Gastroesophageal sphincter (tissue), 4 donors: ENCODE results near the gene JARID2. TPM values are rescaled to one million over a fixed set of nuclear protein-coding genes. Genes with fewer than 3 reads are reported as not detected.
A peak's percentile ranks its signal among the peaks of the same experiment; 100 is the strongest.

ENCODE experiments used
- ATAC-seq: fragments of 150-250 bp; one replicate; pipeline ENCODE4 v1.9.1; 2016; ENCODE audit warnings: mild to moderate bottlenecking, moderate library complexity
- H3K27ac ChIP-seq, 4 donors: fragments of 200-600 bp; sonication (generic) in 3 of 4; 1 replicate in 3 of 4; 2 replicates in 1 of 4; pipeline ENCODE4 v1.5.1; 2016 to 2019
- H3K27me3 ChIP-seq: fragments of 200-600 bp; sonication (generic); one replicate; pipeline ENCODE4 v1.5.1; 2019
- H3K36me3 ChIP-seq, 2 donors: fragments of 200-600 bp; sonication (generic); one replicate each; pipeline ENCODE4 v1.5.1; 2019; ENCODE audit warnings: control low read depth in 1 of 2
- H3K4me1 ChIP-seq, 3 donors: fragments of 200-600 bp; sonication (generic); 1 replicate in 2 of 3; 2 replicates in 1 of 3; pipeline ENCODE4 v1.5.1; 2016 to 2019; ENCODE audit warnings: control low read depth in 2 of 3
- H3K4me3 ChIP-seq, 2 donors: fragments of 200-600 bp; sonication (generic); one replicate each; pipeline ENCODE4 v1.5.1; 2019; ENCODE audit warnings: mild to moderate bottlenecking in 1 of 2, moderate library complexity in 1 of 2
- H3K9me3 ChIP-seq, 3 donors: fragments of 200-600 bp; sonication (generic); one replicate each; pipeline ENCODE4 v1.5.1; 2017 to 2019; ENCODE audit warnings: control low read depth in 2 of 3
- EP300 ChIP-seq: sonication (generic); formaldehyde crosslinking; IDR thresholded peaks from one replicate; pipeline ENCODE4 v1.6.1; 2017; ENCODE audit warnings: antibody characterized with exemption, mild to moderate bottlenecking
- POLR2A ChIP-seq, 2 donors: fragments of 450-650 bp; IDR thresholded peaks; one replicate each; pipeline ENCODE4 v1.6.1; 2017; ENCODE audit warnings: antibody characterized with exemption in 2 of 2, mild to moderate bottlenecking in 2 of 2, moderate library complexity in 1 of 2
- POLR2AphosphoS5 ChIP-seq: sonication (generic); formaldehyde crosslinking; IDR thresholded peaks from one replicate; pipeline ENCODE4 v1.6.1; 2017; ENCODE audit warnings: antibody characterized with exemption
- WGBS, 2 donors: methylation state at CpG; one replicate each; pipeline ENCODE4 v1.1.5; 2018; ENCODE audit warnings: low coverage in 1 of 2; 5-methylcytosine and 5-hydroxymethylcytosine counted together
- total RNA-seq, 4 donors: library from RNA; depleted of rRNA; stranded (reverse); fragments of >200 nt; gene quantifications; one replicate each; pipeline ENCODE4 v1.1.0, GENCODE V29; 2016
- TF ChIP-seq, protein P1 (sequence below), 4 experiments: fragments of 200-600 bp in 2 of 4; fragments of 450-650 bp in 2 of 4; sonication (generic) in 1 of 4; IDR thresholded peaks; one replicate each; pipeline ENCODE4 v1.5.1; 2017 to 2019; ENCODE audit warnings: antibody characterized with exemption in 4 of 4, mild to moderate bottlenecking in 2 of 4, moderate library complexity in 2 of 4

JARID2 gene
- total RNA-seq, 4 donors from 2014 or later = 6.8 to 12.3 (median 8.5) TPM

DNA sequence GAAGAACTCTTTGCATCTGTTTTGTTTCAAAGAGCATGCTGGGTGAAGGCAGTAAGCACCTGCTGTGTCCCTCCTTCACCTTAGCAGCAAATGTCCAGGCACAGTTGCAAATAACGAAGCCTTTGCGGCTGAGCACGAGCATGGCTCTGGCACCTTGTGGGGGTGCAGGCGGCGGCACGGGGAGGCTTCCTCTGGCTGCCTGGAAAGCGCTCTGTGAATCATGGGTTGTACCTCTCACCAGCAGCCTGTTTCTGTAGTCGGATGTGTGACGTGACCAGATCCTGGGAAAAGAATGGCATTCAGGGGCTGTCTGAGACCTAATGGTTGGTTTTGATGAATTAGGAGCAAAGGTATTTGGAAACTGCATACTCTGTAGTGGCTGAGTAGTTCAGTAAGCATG, 272.2 kb downstream of the JARID2 start:
- no peak overlapping the region for H3K4me3 ChIP-seq
- 93% methylated on average over 6 to 9 of the region's 9 CpGs for WGBS, 2 donors

DNA sequence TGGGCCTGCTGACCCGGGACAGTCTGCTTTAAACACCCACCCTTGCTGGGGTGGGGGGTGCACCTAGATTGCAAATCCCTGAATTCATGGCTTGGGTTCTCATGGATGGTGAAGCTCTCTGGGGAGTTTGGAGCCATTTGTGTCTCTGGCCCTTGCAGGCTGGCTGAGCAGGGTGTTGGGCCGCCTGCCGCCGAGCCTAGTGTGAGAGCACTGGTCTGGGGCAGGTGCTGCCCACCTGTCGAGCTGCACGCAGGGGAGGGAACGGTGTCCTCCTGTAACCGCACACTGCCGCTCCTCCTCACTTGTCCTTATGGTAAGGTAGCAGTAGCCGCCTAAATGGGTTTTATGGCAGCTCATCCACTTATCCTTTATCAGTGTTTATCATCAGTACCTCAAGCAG, 273.0 kb downstream of the JARID2 start:
- ATAC-seq = no peak
- H3K27me3 ChIP-seq = no peaks in the 10 kb centered on the region
- WGBS, 2 donors = 100% methylated on average over 1 of the region's 10 CpGs
- no peak overlapping the region for H3K27ac ChIP-seq
- no peak overlapping the region for H3K4me3 ChIP-seq
- TF ChIP-seq EP300 = no peak
- TF ChIP-seq, protein P1, sequence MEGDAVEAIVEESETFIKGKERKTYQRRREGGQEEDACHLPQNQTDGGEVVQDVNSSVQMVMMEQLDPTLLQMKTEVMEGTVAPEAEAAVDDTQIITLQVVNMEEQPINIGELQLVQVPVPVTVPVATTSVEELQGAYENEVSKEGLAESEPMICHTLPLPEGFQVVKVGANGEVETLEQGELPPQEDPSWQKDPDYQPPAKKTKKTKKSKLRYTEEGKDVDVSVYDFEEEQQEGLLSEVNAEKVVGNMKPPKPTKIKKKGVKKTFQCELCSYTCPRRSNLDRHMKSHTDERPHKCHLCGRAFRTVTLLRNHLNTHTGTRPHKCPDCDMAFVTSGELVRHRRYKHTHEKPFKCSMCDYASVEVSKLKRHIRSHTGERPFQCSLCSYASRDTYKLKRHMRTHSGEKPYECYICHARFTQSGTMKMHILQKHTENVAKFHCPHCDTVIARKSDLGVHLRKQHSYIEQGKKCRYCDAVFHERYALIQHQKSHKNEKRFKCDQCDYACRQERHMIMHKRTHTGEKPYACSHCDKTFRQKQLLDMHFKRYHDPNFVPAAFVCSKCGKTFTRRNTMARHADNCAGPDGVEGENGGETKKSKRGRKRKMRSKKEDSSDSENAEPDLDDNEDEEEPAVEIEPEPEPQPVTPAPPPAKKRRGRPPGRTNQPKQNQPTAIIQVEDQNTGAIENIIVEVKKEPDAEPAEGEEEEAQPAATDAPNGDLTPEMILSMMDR (IDR thresholded peaks at IDR 0.05) = no peak
- TF ChIP-seq POLR2AphosphoS5 = no peak
- no peak for TF ChIP-seq POLR2A (IDR thresholded peaks at IDR 0.05)
- H3K36me3 ChIP-seq = peaks cover 0 to 94% of the 10 kb centered on the region in 2 donors
- H3K4me1 ChIP-seq = peaks cover 0 to 21% (median 0%) of the 10 kb centered on the region in 3 donors
- H3K9me3 ChIP-seq = no peaks in the 10 kb centered on the region

More for the DNA sequence above, 272.2 kb downstream of the JARID2 start:
- Histone ChIP-seq H3K4me1 (peaks cover 0 to 21% (median 0%) of the 10 kb centered on the region in 3 donors), H3K27ac (no peak overlapping the region), H3K9me3 (no peaks in the 10 kb centered on the region), H3K36me3 (peaks cover 0 to 94% of the 10 kb centered on the region in 2 donors), H3K27me3 (no peaks in the 10 kb centered on the region)
- TF ChIP-seq, protein P1 (IDR thresholded peaks at IDR 0.05) = no peak
- TF ChIP-seq POLR2A (IDR thresholded peaks at IDR 0.05) (no peak), POLR2AphosphoS5 (no peak), EP300 (no peak)
- ATAC-seq = no peak

DNA sequence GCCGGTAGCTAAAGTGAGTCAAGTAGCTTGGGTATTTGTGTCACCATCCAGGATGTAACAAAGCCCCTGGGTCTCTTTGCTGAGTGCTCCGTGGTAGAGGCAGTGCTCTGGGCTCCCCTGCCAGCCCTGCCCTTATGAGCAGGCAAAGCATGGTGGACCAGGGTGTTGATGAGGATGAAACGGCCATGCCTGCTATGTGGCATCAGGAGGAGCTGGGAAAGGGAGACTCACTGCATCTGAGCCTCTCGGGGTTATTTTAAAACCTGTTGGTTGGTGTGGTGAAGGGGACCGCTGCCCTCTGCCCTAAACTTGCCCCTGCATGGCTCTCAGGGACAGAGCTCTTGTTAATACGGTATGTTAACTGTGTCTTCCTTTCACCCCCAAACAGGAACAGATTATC, 273.8 kb downstream of the JARID2 start:
- ATAC-seq = no peak
- Histone ChIP-seq H3K4me3 (no peak overlapping the region), H3K27me3 (no peaks in the 10 kb centered on the region), H3K27ac (no peak overlapping the region), H3K9me3 (no peaks in the 10 kb centered on the region), H3K4me1 (peaks cover 0 to 21% (median 0%) of the 10 kb centered on the region in 3 donors), H3K36me3 (peaks cover 0 to 94% of the 10 kb centered on the region in 2 donors)
- WGBS, 2 donors = 85 to 93% methylated on average over 2 to 5 of the region's 6 CpGs
- no peak for TF ChIP-seq EP300
- TF ChIP-seq, protein P1 (IDR thresholded peaks at IDR 0.05) = no peak
- TF ChIP-seq POLR2AphosphoS5 = no peak
- TF ChIP-seq POLR2A (IDR thresholded peaks at IDR 0.05) = no peak

DNA sequence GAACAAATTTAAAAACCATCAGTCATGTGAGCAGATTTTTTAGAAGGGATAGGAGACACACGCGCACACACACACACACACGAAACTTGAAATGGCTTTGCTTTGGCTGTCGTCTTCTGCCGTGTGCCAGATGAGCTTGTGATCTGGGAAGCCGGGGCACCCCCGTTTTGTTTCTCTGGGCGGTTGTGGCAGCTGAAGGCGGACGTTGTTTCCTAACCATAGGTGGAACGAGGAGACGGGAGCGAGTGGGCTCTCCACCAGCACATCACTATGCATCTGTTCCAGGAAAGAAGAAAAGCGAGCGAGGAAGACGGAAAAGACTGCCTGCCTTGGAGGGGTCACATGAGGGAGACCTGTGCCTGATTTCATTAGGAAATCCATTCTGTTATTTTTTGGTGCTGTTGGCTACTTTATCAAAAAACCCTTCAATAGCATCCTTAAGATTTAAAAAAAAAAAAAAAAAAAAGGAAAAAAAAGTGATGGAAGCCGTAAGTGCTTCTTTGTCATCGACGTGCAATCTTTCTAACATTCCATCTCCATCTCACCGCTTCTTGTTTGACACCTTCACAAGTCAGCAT, 274.8 kb downstream of the JARID2 start:
- WGBS, 2 donors = 93 to 97% methylated on average over 8 to 12 of the region's 20 CpGs

More for the DNA sequence above, 274.8 kb downstream of the JARID2 start:
- no peak for ATAC-seq
- no peak overlapping the region for H3K4me3 ChIP-seq
- peak overlapping the region in 1 of 4 donors; percentile 35 for H3K27ac ChIP-seq
- H3K36me3 ChIP-seq = peaks cover 0 to 88% of the 10 kb centered on the region in 2 donors
- TF ChIP-seq, protein P1 (IDR thresholded peaks at IDR 0.05) = no peak
- TF ChIP-seq EP300 (no peak), POLR2A (IDR thresholded peaks at IDR 0.05) (no peak), POLR2AphosphoS5 (no peak)
- peaks cover 0 to 21% (median 0%) of the 10 kb centered on the region in 3 donors for H3K4me1 ChIP-seq
- H3K9me3 ChIP-seq = no peaks in the 10 kb centered on the region
- no peaks in the 10 kb centered on the region for H3K27me3 ChIP-seq
